ENCODE measurements around the gene DGKG.

Gene DGKG

GRCh38 chr3:186400026-186400425, 38.0 kb upstream of the DGKG start:
- Mint-ChIP-seq H3K9me3 (peaks cover 4% of the 10 kb centered on the region), H3K4me1 (no peaks in the 10 kb centered on the region), H3K27ac (no peak overlapping the region), H3K4me3 (no peak overlapping the region), H3K27me3 (ENCODE audit: low read depth, poor library complexity) (no peaks in the 10 kb centered on the region), H3K36me3 (ENCODE audit: low read depth) (no peaks in the 10 kb centered on the region)
- TF ChIP-seq CTCF (IDR thresholded peaks at IDR 0.05): no peak
- no peak for DNase-seq

GRCh38 chr3:186394566-186395217, 32.7 kb upstream of the DGKG start:
- TF ChIP-seq CTCF (IDR thresholded peaks at IDR 0.05): no peak
- DNase-seq: no peak
- Mint-ChIP-seq H3K27ac (no peak overlapping the region), H3K9me3 (peaks cover 17% of the 10 kb centered on the region), H3K4me3 (no peak overlapping the region), H3K36me3 (ENCODE audit: low read depth) (no peaks in the 10 kb centered on the region), H3K4me1 (no peaks in the 10 kb centered on the region), H3K27me3 (ENCODE audit: low read depth, poor library complexity) (peaks cover 10% of the 10 kb centered on the region)

- no peak for DNase-seq
- H3K36me3 Mint-ChIP-seq (ENCODE audit: low read depth): no peaks in the 10 kb centered on the region
- no peak for TF ChIP-seq CTCF (IDR thresholded peaks at IDR 0.05)
- H3K27me3 Mint-ChIP-seq (ENCODE audit: low read depth, poor library complexity): peaks cover 27% of the 10 kb centered on the region
- no peaks in the 10 kb centered on the region for H3K9me3 Mint-ChIP-seq
- peaks cover 8% of the 10 kb centered on the region for H3K4me1 Mint-ChIP-seq
- no peak overlapping the region for H3K4me3 Mint-ChIP-seq
- no peak overlapping the region for H3K27ac Mint-ChIP-seq
Observed at GRCh38 chr3:186386883-186387560, 25.0 kb upstream of the DGKG start.

- H3K27me3 Mint-ChIP-seq (ENCODE audit: low read depth, poor library complexity): peaks cover 25% of the 10 kb centered on the region
- no peak for TF ChIP-seq CTCF (IDR thresholded peaks at IDR 0.05)
- no peak overlapping the region for H3K4me3 Mint-ChIP-seq
- no peak for DNase-seq
- H3K9me3 Mint-ChIP-seq: no peaks in the 10 kb centered on the region
- H3K27ac Mint-ChIP-seq: no peak overlapping the region
- H3K36me3 Mint-ChIP-seq (ENCODE audit: low read depth): no peaks in the 10 kb centered on the region
- peaks cover 15% of the 10 kb centered on the region for H3K4me1 Mint-ChIP-seq
Observed at GRCh38 chr3:186385856-186386602, 24.0 kb upstream of the DGKG start.

- DNase-seq: no peak
- peaks cover 3% of the 10 kb centered on the region for H3K36me3 Mint-ChIP-seq (ENCODE audit: low read depth)
- H3K27me3 Mint-ChIP-seq (ENCODE audit: low read depth, poor library complexity): peaks cover 30% of the 10 kb centered on the region
- H3K27ac Mint-ChIP-seq: no peak overlapping the region
- peaks cover 15% of the 10 kb centered on the region for H3K4me1 Mint-ChIP-seq
- no peak for TF ChIP-seq CTCF (IDR thresholded peaks at IDR 0.05)
- peaks cover 4% of the 10 kb centered on the region for H3K9me3 Mint-ChIP-seq
- no peak overlapping the region for H3K4me3 Mint-ChIP-seq
Observed at GRCh38 chr3:186383026-186383993, 21.3 kb upstream of the DGKG start.

Measured in nephron progenitor cell (in vitro differentiated cells).